Stimulated activated naive CD8-positive, alpha-beta T cell treated with anti-CD3 and anti-CD28 coated beads, Interleukin-15, amount 100 ng/mL, for 72 hours (primary cell): ENCODE measurements around the gene NHLH1.

ENCODE experiments used
- ATAC-seq: fragments of 150-1000 bp; cut with Tn5 transposase; 2 replicates; pipeline ENCODE4 v1.10.0; 2021; ENCODE audit warnings: mild to moderate bottlenecking, moderate library complexity
- DNase-seq, 2 donors: peaks; one replicate each; pipeline ENCODE4 v3.0.0; 2021 to 2022
- H3K27ac Mint-ChIP-seq, 2 donors: one replicate each; pipeline ENCODE4 v1.8.0; 2022; ENCODE audit warnings: mild to moderate bottlenecking in 2 of 2, mixed read lengths in 2 of 2, moderate library complexity in 2 of 2
- H3K27me3 Mint-ChIP-seq: one replicate; pipeline ENCODE4 v1.8.0; 2022; ENCODE audit warnings: mixed read lengths
- H3K4me1 Mint-ChIP-seq: one replicate; pipeline ENCODE4 v1.8.0; 2022; ENCODE audit warnings: mild to moderate bottlenecking, mixed read lengths
- H3K4me3 Mint-ChIP-seq, 2 donors: one replicate each; pipeline ENCODE4 v1.8.0; 2022; ENCODE audit warnings: mild to moderate bottlenecking in 2 of 2, mixed read lengths in 2 of 2, moderate library complexity in 1 of 2
- H3K9me3 Mint-ChIP-seq, 2 donors: one replicate each; pipeline ENCODE4 v1.8.0; 2022; ENCODE audit warnings: mixed read lengths in 2 of 2

The NHLH1 gene

GRCh38 chr1:160346958-160347357 lies 19.9 kb upstream of the NHLH1 start:
- no peak overlapping the region for H3K27ac Mint-ChIP-seq

GRCh38 chr1:160351629-160352028 lies 15.2 kb upstream of the NHLH1 start:
- Mint-ChIP-seq H3K9me3 (no peaks in the 10 kb centered on the region), H3K27me3 (no peaks in the 10 kb centered on the region), H3K4me3 (no peak overlapping the region), H3K27ac (no peak overlapping the region), H3K4me1 (peaks cover 11% of the 10 kb centered on the region)
- no peak for DNase-seq
- no peak for ATAC-seq

More at GRCh38 chr1:160346958-160347357, 19.9 kb upstream of the NHLH1 start:
- no peak overlapping the region for H3K4me3 Mint-ChIP-seq
- H3K27me3 Mint-ChIP-seq, result no peaks in the 10 kb centered on the region
- DNase-seq, result no peak
- no peak for ATAC-seq
- H3K9me3 Mint-ChIP-seq, result no peaks in the 10 kb centered on the region
- H3K4me1 Mint-ChIP-seq, result peaks cover 27% of the 10 kb centered on the region

- Mint-ChIP-seq H3K4me3 (no peak overlapping the region), H3K27me3 (no peaks in the 10 kb centered on the region), H3K27ac (no peak overlapping the region), H3K4me1 (peaks cover 6% of the 10 kb centered on the region), H3K9me3 (no peaks in the 10 kb centered on the region)
- no peak for ATAC-seq
- no peak for DNase-seq
Observed at GRCh38 chr1:160352555-160352954, 14.3 kb upstream of the NHLH1 start.

GRCh38 chr1:160353223-160353622 lies 13.6 kb upstream of the NHLH1 start:
- Mint-ChIP-seq H3K4me1 (no peaks in the 10 kb centered on the region), H3K27ac (no peak overlapping the region), H3K4me3 (no peak overlapping the region), H3K27me3 (no peaks in the 10 kb centered on the region), H3K9me3 (no peaks in the 10 kb centered on the region)
- ATAC-seq (no peak), DNase-seq (no peak)

- no peaks in the 10 kb centered on the region for H3K9me3 Mint-ChIP-seq
- no peaks in the 10 kb centered on the region for H3K4me1 Mint-ChIP-seq
- ATAC-seq (peak; percentile 63), DNase-seq (peak in 1 of 2 donors; percentile 9)
- H3K27me3 Mint-ChIP-seq, result no peaks in the 10 kb centered on the region
- no peak overlapping the region for H3K27ac Mint-ChIP-seq
- no peak overlapping the region for H3K4me3 Mint-ChIP-seq
Observed at GRCh38 chr1:160354388-160354985, 12.4 kb upstream of the NHLH1 start.

- Mint-ChIP-seq H3K9me3 (no peaks in the 10 kb centered on the region), H3K27me3 (no peaks in the 10 kb centered on the region), H3K4me1 (peaks cover 5% of the 10 kb centered on the region), H3K4me3 (no peak overlapping the region), H3K27ac (peak overlapping the region in 1 of 2 donors; percentile 42)
- ATAC-seq (no peak), DNase-seq (no peak)
Observed at GRCh38 chr1:160357286-160358002, 9.4 kb upstream of the NHLH1 start.

- no peak overlapping the region for H3K4me3 Mint-ChIP-seq
- DNase-seq (no peak), ATAC-seq (no peak)
- no peaks in the 10 kb centered on the region for H3K9me3 Mint-ChIP-seq
- peak overlapping the region in 1 of 2 donors; percentile 36 for H3K27ac Mint-ChIP-seq
- peaks cover 9% of the 10 kb centered on the region for H3K4me1 Mint-ChIP-seq
- H3K27me3 Mint-ChIP-seq, result no peaks in the 10 kb centered on the region
Observed at GRCh38 chr1:160358073-160358472, 8.8 kb upstream of the NHLH1 start.

GRCh38 chr1:160359559-160360226 lies 7.2 kb upstream of the NHLH1 start:
- ATAC-seq, result no peak
- Mint-ChIP-seq H3K4me1 (peaks cover 9% of the 10 kb centered on the region), H3K4me3 (no peak overlapping the region), H3K27me3 (no peaks in the 10 kb centered on the region), H3K9me3 (no peaks in the 10 kb centered on the region), H3K27ac (no peak overlapping the region)
- DNase-seq, result no peak

GRCh38 chr1:160360227-160360695 lies 6.6 kb upstream of the NHLH1 start:
- Mint-ChIP-seq H3K27me3 (no peaks in the 10 kb centered on the region), H3K4me1 (peaks cover 9% of the 10 kb centered on the region), H3K9me3 (no peaks in the 10 kb centered on the region), H3K4me3 (no peak overlapping the region), H3K27ac (peak overlapping the region in 1 of 2 donors; percentile 16)
- ATAC-seq (no peak), DNase-seq (no peak)

GRCh38 chr1:160361199-160361598 lies 5.7 kb upstream of the NHLH1 start:
- ATAC-seq (no peak), DNase-seq (no peak)
- Mint-ChIP-seq H3K27ac (peak overlapping the region; percentile 0 to 27), H3K4me1 (peaks cover 9% of the 10 kb centered on the region), H3K27me3 (no peaks in the 10 kb centered on the region), H3K9me3 (no peaks in the 10 kb centered on the region), H3K4me3 (no peak overlapping the region)

- no peak for ATAC-seq
- Mint-ChIP-seq H3K27me3 (no peaks in the 10 kb centered on the region), H3K9me3 (no peaks in the 10 kb centered on the region), H3K4me3 (no peak overlapping the region), H3K27ac (peak overlapping the region; percentile 53 to 85), H3K4me1 (peaks cover 9% of the 10 kb centered on the region)
- no peak for DNase-seq
Observed at GRCh38 chr1:160361814-160362167, 5.1 kb upstream of the NHLH1 start.

GRCh38 chr1:160362168-160362957 lies 4.5 kb upstream of the NHLH1 start:
- Mint-ChIP-seq H3K4me1 (peaks cover 9% of the 10 kb centered on the region), H3K27ac (peak overlapping the region; percentile 53 to 85)
- no peak for DNase-seq

GRCh38 chr1:160363010-160363409 lies 3.9 kb upstream of the NHLH1 start:
- no peak overlapping the region for H3K4me3 Mint-ChIP-seq
- H3K27me3 Mint-ChIP-seq, result no peaks in the 10 kb centered on the region
- peaks cover 9% of the 10 kb centered on the region for H3K4me1 Mint-ChIP-seq
- ATAC-seq, result no peak
- DNase-seq, result no peak
- H3K9me3 Mint-ChIP-seq, result no peaks in the 10 kb centered on the region
- H3K27ac Mint-ChIP-seq, result peak overlapping the region in 1 of 2 donors; percentile 85

More at GRCh38 chr1:160362168-160362957, 4.5 kb upstream of the NHLH1 start:
- ATAC-seq, result no peak
- no peak overlapping the region for H3K4me3 Mint-ChIP-seq
- H3K27me3 Mint-ChIP-seq, result no peaks in the 10 kb centered on the region
- no peaks in the 10 kb centered on the region for H3K9me3 Mint-ChIP-seq

GRCh38 chr1:160363951-160364735 lies 2.7 kb upstream of the NHLH1 start:
- Mint-ChIP-seq H3K9me3 (no peaks in the 10 kb centered on the region), H3K4me1 (peaks cover 9% of the 10 kb centered on the region), H3K27ac (no peak overlapping the region), H3K27me3 (no peaks in the 10 kb centered on the region), H3K4me3 (no peak overlapping the region)
- DNase-seq (no peak), ATAC-seq (no peak)

- no peak for ATAC-seq
- Mint-ChIP-seq H3K9me3 (no peaks in the 10 kb centered on the region), H3K4me3 (no peak overlapping the region), H3K27me3 (no peaks in the 10 kb centered on the region), H3K4me1 (peaks cover 9% of the 10 kb centered on the region), H3K27ac (peak overlapping the region in 1 of 2 donors; percentile 72)
- no peak for DNase-seq
Observed at GRCh38 chr1:160365325-160365724, 1.5 kb upstream of the NHLH1 start.
